BLaER1 treated with 17β-estradiol and CSF1 and Interleukin-3, amounts not matched to agents 10 nM and 100 nM (cell line): ENCODE measurements around the gene GDF11.

Experiments used
- H3K27ac ChIP-seq, 11 experiments: shearing (Covaris generic); formaldehyde crosslinking; 2 replicates each; pipeline ENCODE4 v1.8.1; 2022
- H3K27me3 ChIP-seq, 11 experiments: shearing (Covaris generic); formaldehyde crosslinking; 2 replicates each; pipeline ENCODE4 v1.8.1; 2022
- H3K36me3 ChIP-seq, 11 experiments: shearing (Covaris generic); formaldehyde crosslinking; 2 replicates each; pipeline ENCODE4 v1.8.1; 2022
- H3K4me1 ChIP-seq, 10 experiments: shearing (Covaris generic); formaldehyde crosslinking; 2 replicates each; pipeline ENCODE4 v1.8.1; 2022
- H3K4me2 ChIP-seq, 11 experiments: shearing (Covaris generic); formaldehyde crosslinking; 2 replicates each; pipeline ENCODE4 v1.8.1; 2022
- H3K4me3 ChIP-seq, 10 experiments: shearing (Covaris generic); formaldehyde crosslinking; 2 replicates each; pipeline ENCODE4 v1.8.1; 2022
- H3K9ac ChIP-seq, 11 experiments: shearing (Covaris generic); formaldehyde crosslinking; 2 replicates each; pipeline ENCODE4 v1.8.1; 2022
- H3K9me3 ChIP-seq, 11 experiments: shearing (Covaris generic); formaldehyde crosslinking; replicated peaks in 1 of 11; 2 replicates each; pipeline ENCODE4 v1.8.1; 2022
- H4K20me1 ChIP-seq, 11 experiments: shearing (Covaris generic); formaldehyde crosslinking; 2 replicates each; pipeline ENCODE4 v1.8.1; 2022
- Cebpa-rat ChIP-seq, 11 experiments: shearing (Covaris generic); IDR thresholded peaks; 2 replicates each; pipeline ENCODE4 v1.8.1; 2022

Gene GDF11

DNA sequence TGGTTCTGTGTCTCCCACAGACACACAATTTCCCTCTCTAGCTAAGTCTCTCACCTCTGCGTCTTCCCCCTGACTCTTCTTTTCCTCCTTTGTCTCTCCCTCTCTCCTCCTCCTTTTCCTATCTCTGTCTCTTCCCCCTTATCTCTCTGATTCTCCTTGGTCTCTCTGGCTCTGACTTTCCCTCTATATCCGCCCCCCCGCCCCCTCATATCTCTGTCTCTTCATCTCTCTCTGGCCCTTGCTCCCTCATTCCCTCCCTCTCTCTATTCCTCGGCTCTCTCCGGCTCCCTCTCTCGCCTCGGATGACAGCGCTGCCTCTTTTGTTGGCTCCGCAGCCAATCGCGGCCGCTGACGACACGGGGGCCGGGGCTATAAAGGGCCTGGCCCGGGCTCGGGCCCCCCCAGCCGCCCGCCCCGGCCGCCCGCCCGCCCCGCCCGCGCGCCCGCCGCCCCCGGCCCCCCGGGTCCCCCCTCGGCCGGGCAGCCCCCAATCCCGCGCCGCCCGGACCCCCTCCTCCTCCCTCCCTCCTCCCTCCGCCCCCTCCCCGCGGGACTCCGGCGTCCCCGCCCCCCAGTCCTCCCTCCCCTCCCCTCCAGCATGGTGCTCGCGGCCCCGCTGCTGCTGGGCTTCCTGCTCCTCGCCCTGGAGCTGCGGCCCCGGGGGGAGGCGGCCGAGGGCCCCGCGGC, at the start of gene GDF11:
TSS of gene GDF11 (plus strand) at position 404 of the 687 bp plus-strand sequence. CDS start at position 599, 195 bp downstream.
- peaks cover 0 to 12% (median 10%) of the 10 kb centered on the region in 11 experiments; a peak in 14 of 22 replicates for H3K36me3 ChIP-seq
- peak within 1 kb of the TSS in 10 of 11 experiments; percentile 43 to 81 (median 76); a peak in 19 of 22 replicates for H3K27ac ChIP-seq
- peak within 1 kb of the TSS; percentile 94 to 100 (median 99) for H3K4me2 ChIP-seq
- peaks cover 38 to 53% (median 45%) of the 10 kb centered on the region in 10 experiments for H3K4me1 ChIP-seq
- peak within 1 kb of the TSS; percentile 62 to 94 (median 84) for H3K4me3 ChIP-seq
- no peaks in the 10 kb centered on the region for H3K27me3 ChIP-seq
- TF ChIP-seq Cebpa-rat (IDR thresholded peaks at IDR 0.05) = no peak
- H3K9me3 ChIP-seq = no peaks in the 10 kb centered on the region
- H4K20me1 ChIP-seq = peaks cover 0 to 34% (median 29%) of the 10 kb centered on the region in 11 experiments; a peak in 16 of 22 replicates
- peak within 1 kb of the TSS; percentile 72 to 88 (median 82) for H3K9ac ChIP-seq

DNA sequence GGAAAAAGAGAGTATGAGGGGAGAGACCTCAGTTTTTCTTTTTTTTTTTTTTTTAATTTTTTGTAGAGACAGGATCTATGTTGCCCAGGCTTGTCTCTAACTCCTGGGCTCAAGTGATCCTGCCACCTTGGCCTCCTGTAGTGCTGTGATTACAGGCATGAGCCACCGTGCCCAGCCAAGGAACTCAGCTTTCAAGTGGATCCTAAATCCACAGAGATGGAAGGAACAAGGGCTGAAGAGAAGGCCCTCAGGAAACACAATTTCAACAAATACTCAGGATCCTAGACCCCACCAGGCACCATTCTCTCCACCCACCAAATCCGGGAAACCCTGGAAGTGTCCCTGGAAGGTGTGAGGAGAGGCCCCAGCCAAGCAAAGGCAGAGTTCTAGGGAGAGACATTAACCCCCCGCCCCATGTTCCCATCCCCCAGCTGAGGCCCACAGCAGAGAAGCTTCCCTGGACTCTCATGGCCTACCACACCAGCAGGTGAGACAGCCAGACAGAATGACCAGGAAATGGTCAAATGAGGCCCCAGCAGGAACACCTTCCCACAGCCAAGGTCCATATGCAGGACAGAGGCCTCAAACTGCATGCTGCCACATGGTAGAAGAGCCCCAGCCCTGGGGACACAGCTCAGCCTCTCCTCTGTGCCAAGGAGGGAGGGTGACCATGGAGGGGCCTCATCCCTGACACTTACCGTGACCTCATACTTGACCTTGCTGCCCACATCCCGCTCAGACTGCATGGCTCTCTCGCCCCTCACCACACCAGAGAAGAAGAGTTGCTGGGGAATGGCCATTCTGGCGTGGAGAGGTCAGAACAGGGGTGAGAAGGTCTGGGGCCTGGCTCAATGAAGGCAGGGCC, 49.4 kb upstream of the GDF11 start:
- Histone ChIP-seq H3K9me3 (no peaks in the 10 kb centered on the region), H3K9ac (no peak overlapping the region), H3K27me3 (no peaks in the 10 kb centered on the region), H3K4me1 (0 out of 20 replicates have a peak, but pooled peaks cover 0 to 4% (median 0%) of the 10 kb centered on the region in 10 experiments), H3K4me3 (no peak overlapping the region), H3K36me3 (no peaks in the 10 kb centered on the region), H4K20me1 (no peaks in the 10 kb centered on the region), H3K4me2 (no peak overlapping the region), H3K27ac (no peak overlapping the region)
- no peak for TF ChIP-seq Cebpa-rat (IDR thresholded peaks at IDR 0.05)

DNA sequence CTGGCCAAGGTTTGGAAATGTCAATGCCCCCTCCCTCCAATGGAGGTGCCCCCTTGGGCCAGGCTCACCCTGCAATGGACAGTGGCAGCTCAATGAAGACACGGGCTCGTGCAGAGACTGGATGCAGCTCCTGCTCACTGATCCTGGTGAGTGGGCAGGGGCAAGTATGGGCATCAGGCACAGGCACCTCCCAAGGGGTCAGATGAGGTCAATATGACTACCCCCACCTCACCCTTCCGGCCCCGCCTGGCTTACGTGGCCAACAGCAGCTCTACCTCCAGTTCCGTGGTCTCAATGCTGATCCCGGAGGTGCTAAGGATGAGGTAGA, 48.8 kb upstream of the GDF11 start:
- H3K9me3 ChIP-seq = no peaks in the 10 kb centered on the region
- H3K36me3 ChIP-seq = no peaks in the 10 kb centered on the region
- 0 out of 20 replicates have a peak, but pooled peaks cover 0 to 4% (median 0%) of the 10 kb centered on the region in 10 experiments for H3K4me1 ChIP-seq
- no peaks in the 10 kb centered on the region for H3K27me3 ChIP-seq
- H3K9ac ChIP-seq = no peak overlapping the region
- TF ChIP-seq Cebpa-rat (IDR thresholded peaks at IDR 0.05) = no peak
- H3K4me3 ChIP-seq = no peak overlapping the region
- no peaks in the 10 kb centered on the region for H4K20me1 ChIP-seq
- H3K27ac ChIP-seq = no peak overlapping the region
- H3K4me2 ChIP-seq = no peak overlapping the region

DNA sequence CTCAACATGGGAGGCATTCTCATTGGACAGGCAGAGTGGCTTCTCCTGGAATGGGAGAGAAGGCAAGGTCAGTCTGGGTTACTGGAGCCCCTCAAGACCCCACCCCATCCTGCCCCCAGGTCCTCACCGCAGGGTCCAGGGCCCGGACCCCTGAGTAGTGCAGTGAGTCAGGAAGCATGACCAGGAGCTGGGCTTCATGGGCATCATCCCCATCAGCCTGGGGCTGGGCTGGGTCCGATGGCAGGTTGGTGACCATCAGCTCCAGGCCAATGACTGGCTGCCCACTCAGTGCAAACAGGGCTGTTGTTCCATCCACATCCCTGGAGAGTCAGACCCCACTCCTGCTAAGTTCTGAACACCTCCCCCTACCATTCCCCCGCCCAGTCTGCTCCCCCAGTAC, 48.3 kb upstream of the GDF11 start:
- Histone ChIP-seq H3K9me3 (no peaks in the 10 kb centered on the region), H3K27me3 (no peaks in the 10 kb centered on the region), H3K9ac (no peak overlapping the region), H3K36me3 (no peaks in the 10 kb centered on the region), H3K4me3 (no peak overlapping the region), H3K4me2 (no peak overlapping the region), H3K27ac (no peak overlapping the region), H3K4me1 (0 out of 20 replicates have a peak, but pooled peaks cover 0 to 4% (median 0%) of the 10 kb centered on the region in 10 experiments), H4K20me1 (no peaks in the 10 kb centered on the region)
- no peak for TF ChIP-seq Cebpa-rat (IDR thresholded peaks at IDR 0.05)

DNA sequence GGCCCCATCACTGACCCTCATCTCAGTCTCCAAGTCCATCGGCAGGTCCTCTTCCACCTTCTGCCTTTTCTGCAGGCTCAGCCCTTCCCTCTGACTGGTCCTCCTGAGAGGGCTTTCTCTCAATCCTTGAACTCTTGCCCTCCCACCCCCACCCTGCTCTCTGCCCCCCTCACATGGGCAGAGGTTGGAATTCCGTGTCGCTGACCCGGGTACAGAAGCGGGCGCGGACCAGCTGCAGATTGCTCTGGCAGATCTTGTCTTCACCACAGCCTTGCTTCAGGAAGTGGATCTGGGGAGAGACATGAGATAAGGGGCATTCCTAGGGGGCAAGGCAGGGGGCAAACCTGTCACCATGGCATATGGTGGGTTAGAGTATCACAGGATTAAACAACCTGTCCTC, 47.6 kb upstream of the GDF11 start:
- H3K36me3 ChIP-seq = no peaks in the 10 kb centered on the region
- no peak overlapping the region for H3K27ac ChIP-seq
- TF ChIP-seq Cebpa-rat (IDR thresholded peaks at IDR 0.05) = no peak
- H3K4me1 ChIP-seq = peaks cover 0 to 4% (median 0%) of the 10 kb centered on the region in 10 experiments; a peak in 5 of 20 replicates
- H3K4me2 ChIP-seq = no peak overlapping the region
- H3K4me3 ChIP-seq = no peak overlapping the region
- no peak overlapping the region for H3K9ac ChIP-seq
- H4K20me1 ChIP-seq = no peaks in the 10 kb centered on the region
- no peaks in the 10 kb centered on the region for H3K27me3 ChIP-seq
- no peaks in the 10 kb centered on the region for H3K9me3 ChIP-seq

DNA sequence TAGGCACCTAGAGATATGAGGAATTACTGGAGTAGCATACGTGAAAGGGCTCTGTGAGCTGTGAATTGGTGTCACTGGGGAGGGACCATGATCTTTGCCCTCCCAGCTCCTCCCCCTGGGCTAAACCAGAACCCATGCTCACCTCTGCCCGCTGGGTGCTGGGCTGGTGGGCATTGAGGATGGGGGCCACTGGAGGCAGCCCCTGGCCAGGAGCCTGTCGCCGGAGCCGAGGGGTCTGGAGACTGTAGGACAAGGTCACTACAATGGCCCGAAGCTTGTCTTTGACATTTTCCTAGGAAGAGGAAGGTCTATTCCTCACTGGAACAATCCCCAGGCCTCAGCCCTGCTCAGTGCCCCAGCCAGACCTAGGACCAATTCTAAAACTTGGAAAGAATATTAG, 46.8 kb upstream of the GDF11 start:
- Histone ChIP-seq H3K9me3 (no peaks in the 10 kb centered on the region), H4K20me1 (no peaks in the 10 kb centered on the region; a peak in 1 of 22 replicates), H3K4me3 (no peak overlapping the region), H3K27me3 (no peaks in the 10 kb centered on the region), H3K27ac (no peak overlapping the region), H3K4me1 (peaks cover 0 to 11% (median 6%) of the 10 kb centered on the region in 10 experiments; a peak in 11 of 20 replicates), H3K4me2 (no peak overlapping the region), H3K9ac (no peak overlapping the region), H3K36me3 (no peaks in the 10 kb centered on the region)
- TF ChIP-seq Cebpa-rat (IDR thresholded peaks at IDR 0.05) = no peak

DNA sequence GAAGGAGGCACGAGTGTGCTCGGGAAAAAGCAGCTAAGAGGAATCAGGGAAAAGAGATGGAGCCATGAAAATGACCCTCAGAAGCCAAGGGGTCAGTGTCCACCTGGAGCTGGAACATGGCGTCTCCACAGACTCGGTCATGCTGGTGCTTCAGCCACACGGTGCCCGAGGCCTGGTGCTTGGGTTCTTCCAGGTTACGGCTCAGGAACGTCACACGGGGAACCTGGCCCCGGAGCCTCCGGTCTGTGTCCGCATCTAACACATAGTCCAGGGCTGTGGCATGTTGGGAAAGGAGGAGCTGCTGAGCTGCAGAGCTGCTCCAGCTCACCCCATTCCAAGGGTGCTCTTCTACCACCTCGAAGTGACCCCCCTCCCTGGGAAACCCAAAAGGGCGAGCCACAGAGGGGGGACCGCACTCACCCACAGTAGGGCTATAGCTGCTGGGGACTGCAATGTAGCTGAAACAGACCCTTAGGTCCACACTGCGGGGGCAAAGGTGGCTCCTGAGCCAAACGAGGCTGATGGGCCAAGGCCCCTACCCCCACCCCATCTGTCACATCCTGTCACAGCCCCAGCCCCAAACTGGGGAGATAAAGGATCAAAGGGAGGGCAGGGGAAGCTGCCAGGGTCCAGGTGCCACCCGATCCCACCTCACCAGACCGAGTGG, 46.0 kb upstream of the GDF11 start:
- no peak overlapping the region for H3K4me2 ChIP-seq
- no peak for TF ChIP-seq Cebpa-rat (IDR thresholded peaks at IDR 0.05)
- peaks cover 0 to 10% (median 6%) of the 10 kb centered on the region in 10 experiments; a peak in 11 of 20 replicates for H3K4me1 ChIP-seq
- no peaks in the 10 kb centered on the region; a peak in 1 of 22 replicates for H4K20me1 ChIP-seq
- no peaks in the 10 kb centered on the region for H3K9me3 ChIP-seq
- no peaks in the 10 kb centered on the region for H3K27me3 ChIP-seq
- H3K27ac ChIP-seq = no peak overlapping the region
- no peaks in the 10 kb centered on the region for H3K36me3 ChIP-seq
- H3K9ac ChIP-seq = no peak overlapping the region
- H3K4me3 ChIP-seq = no peak overlapping the region

DNA sequence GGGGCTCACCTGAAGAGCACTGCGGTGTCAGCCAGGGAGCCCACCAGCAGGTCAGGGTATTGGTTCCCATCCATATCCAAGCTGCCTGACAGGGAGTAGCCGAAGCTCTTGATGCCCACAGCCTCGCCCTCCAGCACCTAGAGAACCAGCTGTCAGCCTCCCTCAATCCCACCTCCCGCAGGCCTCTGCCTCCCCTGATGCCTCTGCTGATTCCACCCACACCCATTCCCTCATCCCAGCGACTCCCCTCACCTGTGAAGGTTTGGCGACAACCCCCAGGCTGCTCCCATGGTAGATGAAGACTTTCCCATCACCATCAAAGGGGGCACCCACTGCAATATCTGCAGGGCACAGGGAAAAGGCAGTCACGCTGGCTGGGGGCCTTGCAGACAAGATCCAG, 45.2 kb upstream of the GDF11 start:
- no peak overlapping the region for H3K4me3 ChIP-seq
- no peaks in the 10 kb centered on the region for H3K36me3 ChIP-seq
- H3K9ac ChIP-seq = no peak overlapping the region
- no peak for TF ChIP-seq Cebpa-rat (IDR thresholded peaks at IDR 0.05)
- no peak overlapping the region for H3K4me2 ChIP-seq
- H3K27me3 ChIP-seq = no peaks in the 10 kb centered on the region
- H3K4me1 ChIP-seq = peaks cover 0 to 10% (median 6%) of the 10 kb centered on the region in 10 experiments; a peak in 11 of 20 replicates
- no peaks in the 10 kb centered on the region; a peak in 1 of 22 replicates for H4K20me1 ChIP-seq
- no peaks in the 10 kb centered on the region for H3K9me3 ChIP-seq
- no peak overlapping the region for H3K27ac ChIP-seq
